GM18907 (cell line): ENCODE results near the gene CCR7.

ENCODE experiments used
- ATAC-seq: cut with Tn5 transposase; IDR thresholded peaks from one replicate; pipeline ENCODE4 v1.9.1; 2021; ENCODE audit warnings: mild to moderate bottlenecking, moderate library complexity; ENCODE audit not compliant: unreplicated experiment

CCR7 gene

GRCh38 chr17:40522250-40522960 lies 42.9 kb downstream of the CCR7 start:
- no peak for ATAC-seq

- no peak for ATAC-seq
Measured at GRCh38 chr17:40520991-40521453, 44.2 kb downstream of the CCR7 start.

DNA sequence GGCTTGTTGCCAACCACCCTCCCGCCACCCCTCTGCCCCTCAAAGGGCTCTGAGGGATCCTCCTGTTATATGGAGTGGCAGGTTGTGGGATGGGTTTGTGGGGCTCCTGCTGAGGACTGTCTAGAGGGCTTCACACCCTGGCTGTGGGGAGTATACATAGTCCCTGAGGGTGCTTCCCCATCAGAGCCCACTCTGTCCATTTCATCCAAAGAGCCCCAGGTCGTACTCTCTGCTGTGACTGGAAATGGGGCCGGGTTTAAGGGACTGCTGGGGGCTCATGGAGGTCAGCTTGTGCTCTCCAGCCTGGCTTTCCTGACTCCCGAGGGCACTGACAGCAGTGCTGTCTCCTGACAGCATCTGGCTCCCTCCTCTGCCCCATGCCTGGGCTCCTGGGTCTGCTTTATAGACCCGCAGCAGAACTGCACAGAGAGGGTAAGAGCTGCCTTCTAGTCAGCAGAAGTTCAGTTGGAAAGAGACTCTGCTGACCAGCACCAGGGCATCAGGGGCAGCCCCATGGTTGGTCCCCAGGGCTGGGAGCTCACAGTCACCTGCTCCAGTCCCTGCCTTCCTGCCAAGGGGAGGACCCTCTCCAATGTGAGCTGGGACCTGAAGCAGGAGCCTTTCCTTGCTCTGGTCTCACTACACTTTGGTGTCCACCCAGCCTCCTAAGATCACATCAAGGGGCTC lies 46.0 kb downstream of the CCR7 start:
- no peak for ATAC-seq

DNA sequence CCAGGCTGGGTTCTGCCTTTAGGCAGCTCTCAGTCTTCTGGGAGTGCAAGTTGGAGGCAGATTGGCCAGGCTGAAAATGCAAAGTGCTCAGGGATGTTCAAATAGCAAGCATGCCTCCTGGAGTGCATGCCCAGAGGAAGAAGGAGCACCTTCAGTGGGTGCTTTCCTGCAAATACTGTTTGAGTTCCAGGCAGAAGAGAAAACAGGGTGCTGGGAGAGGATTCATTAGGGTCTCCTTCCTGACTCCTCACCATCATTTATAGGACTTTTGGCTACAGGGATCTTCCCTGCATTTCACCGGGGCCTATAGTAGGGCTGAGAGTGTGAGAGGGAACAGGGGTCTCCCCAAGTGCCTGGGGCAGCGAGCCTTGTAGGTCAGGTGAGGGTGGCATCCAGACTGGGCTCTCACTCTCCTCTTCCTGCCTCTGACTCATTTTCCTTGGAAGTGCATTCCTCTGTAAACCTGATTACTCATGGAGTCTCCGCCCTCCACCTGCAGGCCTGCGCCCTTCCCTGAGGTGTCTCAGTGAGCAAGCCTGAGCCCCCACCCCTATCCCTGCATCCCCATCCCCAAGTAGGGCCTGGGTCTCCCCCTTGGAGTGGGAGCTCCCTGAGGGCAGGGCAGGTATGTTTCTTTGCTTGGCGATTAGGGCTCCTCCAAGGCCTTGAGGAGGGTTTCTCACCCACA lies 46.7 kb downstream of the CCR7 start:
- ATAC-seq, result no peak

DNA sequence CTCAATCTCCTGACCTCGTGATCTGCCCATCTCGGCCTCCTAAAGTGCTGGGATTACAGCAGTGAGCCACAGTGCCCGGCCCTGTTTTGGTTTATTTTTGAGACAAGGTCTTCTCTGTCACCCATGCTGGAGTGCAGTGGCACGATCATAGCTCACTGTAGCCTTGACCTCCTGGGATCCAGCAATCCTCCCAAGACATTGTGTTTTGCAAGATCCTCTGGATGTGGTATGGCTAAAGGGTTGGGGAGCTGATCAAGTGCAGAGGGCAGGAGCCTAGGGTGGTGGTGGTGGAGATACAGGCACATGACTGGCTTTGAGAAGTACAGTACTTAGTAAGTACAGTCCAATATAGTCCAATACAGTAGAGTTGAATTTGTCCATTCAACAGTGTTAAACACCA lies 47.3 kb downstream of the CCR7 start:
- no peak for ATAC-seq

DNA sequence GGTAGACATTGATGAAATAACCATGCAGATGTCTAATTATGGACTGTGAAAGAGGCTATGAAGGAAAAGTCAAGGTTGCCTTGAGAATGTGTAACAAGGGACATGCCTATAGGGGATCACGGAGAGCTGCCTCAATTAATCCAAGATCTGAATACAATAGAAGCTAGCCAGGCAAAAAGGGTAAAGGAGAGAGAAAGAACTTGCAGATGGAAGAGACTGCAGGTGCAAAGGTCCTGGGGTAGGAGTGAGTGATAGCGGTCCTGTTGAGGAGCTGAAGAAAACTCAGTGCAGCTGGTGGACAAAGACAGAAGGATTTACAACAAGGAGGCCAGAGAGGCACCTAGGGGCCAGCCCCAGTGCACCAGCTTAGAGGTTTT lies 48.0 kb downstream of the CCR7 start:
- ATAC-seq, result no peak

DNA sequence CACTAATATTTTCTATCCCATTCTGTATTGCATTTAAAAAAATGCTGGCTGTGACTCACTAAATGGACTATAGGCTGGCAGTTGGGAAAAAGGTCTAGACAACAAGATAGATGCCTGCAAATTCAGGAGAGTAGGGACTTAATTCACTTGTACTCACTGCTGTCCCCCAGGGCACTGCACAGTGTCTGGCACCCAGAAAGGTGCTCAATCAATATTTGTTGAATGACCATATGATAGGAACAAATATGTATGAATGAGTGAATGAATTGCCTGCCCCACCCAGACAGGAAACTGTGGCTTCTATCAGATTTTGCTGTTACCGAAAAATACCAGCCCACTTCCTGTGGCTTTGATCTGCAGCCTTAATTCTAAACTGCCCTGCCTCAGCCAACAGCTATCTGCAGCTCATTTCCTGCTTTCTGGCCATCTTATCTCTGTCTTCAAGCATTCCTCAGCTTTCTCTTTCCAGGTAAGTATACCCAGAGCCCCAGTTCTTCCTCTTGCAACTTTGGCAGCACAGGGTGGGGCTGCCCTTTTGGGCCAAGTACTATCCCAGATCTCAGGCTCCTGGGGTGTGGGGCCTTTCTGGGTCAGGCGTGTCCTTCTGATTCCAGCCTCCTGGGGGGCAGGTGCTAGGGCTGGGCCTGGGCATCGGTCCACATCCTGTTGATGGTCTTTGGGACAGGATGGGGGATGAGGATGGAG lies 48.5 kb downstream of the CCR7 start:
- ATAC-seq, result peak; percentile 81

- no peak for ATAC-seq
Measured at GRCh38 chr17:40515491-40516041, 49.7 kb downstream of the CCR7 start.

DNA sequence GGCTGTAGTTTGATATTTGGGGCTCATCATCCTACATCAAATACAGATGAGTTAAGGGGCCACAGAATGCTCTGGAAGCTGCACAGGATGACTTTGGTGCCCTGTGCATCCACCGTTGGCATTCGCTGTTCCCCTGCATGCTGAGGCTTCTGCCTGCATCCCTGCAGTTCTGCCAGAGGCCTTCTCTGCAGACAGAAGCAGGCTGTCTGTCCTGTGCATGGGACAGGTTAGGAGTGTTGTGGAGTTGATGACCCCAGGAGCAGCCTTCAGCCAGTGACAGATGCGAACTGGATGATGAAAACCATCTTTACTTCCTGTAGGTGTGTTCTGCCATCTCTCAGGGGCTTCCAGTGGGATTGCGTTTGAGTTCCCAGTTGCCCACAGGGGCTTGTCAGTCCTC lies 50.3 kb downstream of the CCR7 start:
- ATAC-seq, result no peak

GRCh38 chr17:40514013-40514875 lies 51.0 kb downstream of the CCR7 start:
- ATAC-seq, result no peak

DNA sequence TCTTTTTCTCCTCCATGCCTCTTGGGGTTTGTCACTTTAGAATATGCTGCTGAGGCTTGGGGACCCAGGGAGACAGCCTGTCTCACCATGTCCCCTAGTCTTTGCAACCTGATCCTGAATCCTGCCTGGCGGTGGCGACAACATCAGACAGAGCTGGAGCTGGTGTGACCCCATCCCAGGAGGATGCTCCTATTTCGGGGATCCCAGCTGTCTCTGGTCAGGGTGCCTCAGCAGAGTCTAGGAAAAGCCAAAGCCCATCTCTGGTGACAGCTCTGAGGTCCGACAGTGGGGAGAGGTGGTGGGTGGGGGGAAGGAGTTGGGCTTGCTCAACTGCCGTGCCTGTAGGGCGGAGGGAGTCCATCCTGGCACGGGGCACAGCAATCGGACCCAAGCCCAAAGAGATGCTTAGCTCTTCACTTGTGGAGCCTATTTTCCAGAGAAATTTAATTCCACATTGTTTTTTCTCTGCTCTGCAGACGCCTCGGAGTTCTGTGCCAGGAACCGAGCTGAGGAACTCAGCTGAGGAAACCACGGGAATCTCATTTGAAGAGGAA lies 53.5 kb downstream of the CCR7 start:
- no peak for ATAC-seq

DNA sequence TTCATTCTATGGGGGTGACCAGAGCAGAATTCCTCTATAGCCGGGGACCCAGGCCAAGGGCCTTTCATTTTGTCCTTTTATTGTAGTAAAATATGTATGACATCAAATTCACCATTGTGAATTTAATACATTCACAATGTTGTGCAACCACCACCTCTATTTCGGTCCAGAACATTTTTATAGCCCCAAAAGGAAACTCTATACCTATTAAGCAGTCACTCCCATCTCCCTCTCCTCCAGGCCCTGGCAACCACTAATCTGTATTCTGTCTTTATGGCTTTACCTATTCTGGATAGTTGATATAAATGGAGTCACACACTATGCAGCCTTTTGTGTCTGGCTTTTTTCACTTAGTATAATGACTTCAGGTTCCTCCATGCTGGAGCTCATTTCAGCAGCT lies 54.1 kb downstream of the CCR7 start:
- ATAC-seq, result no peak

GRCh38 chr17:40510328-40510648 lies 55.0 kb downstream of the CCR7 start:
- no peak for ATAC-seq

- no peak for ATAC-seq
Measured at GRCh38 chr17:40509626-40510327, 55.5 kb downstream of the CCR7 start.

DNA sequence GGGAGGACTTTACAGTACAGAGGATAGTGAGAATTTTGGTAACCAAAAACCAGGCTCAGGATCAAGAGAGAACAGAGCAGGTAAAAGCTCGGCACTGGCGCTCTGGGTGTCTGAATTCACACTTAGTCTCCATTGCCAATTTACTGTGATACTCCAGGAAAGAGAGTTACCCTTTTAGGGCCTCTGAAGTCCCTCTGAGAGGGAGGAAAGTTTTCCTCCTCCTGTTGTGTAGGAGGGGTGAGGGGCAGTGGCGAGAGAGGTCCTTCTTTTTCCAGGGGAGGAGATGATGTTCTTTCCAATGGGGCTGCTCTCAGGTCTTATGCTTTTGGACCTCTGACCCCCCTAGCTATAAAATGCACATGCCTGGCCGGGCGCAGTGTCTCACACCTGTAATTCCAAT lies 58.5 kb downstream of the CCR7 start:
- no peak for ATAC-seq
